Uterus (tissue), 2 donors: Measurements from ENCODE around the gene HS6ST3.

Experiments
- POLR2A ChIP-seq, 2 donors: fragments of 450-650 bp; IDR thresholded peaks; one replicate each; pipeline ENCODE4 v1.6.1; 2016; ENCODE audit warnings: antibody characterized with exemption in 2 of 2, mild to moderate bottlenecking in 1 of 2, moderate library complexity in 1 of 2
- TF ChIP-seq, protein P1 (sequence below), 4 experiments: fragments of 200-600 bp in 2 of 4; fragments of 450-650 bp in 2 of 4; sonication (generic) in 2 of 4; IDR thresholded peaks; one replicate each; pipeline ENCODE4 v1.5.1; 2016 to 2019; ENCODE audit warnings: antibody characterized with exemption in 4 of 4, mild to moderate bottlenecking in 2 of 4, moderate library complexity in 1 of 4

DNA sequence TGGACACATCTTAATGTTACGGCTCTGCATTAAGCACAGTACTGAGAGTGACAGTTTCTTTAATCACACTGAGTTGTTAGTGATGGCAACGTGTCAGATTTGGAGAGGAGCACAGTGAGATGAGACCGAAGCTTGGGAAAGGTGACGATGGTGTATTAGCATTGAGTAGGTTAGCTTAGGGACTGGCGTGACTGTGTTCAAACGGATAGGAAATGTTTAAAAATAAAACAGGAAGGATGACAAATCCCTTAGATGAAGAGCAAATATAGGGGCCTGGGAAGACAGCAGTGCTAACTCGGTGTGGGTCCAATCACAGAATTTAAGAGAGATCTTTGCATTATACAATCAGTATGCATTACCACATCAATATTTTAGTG is 384.3 kb downstream of the HS6ST3 start:
- TF ChIP-seq, protein P1, sequence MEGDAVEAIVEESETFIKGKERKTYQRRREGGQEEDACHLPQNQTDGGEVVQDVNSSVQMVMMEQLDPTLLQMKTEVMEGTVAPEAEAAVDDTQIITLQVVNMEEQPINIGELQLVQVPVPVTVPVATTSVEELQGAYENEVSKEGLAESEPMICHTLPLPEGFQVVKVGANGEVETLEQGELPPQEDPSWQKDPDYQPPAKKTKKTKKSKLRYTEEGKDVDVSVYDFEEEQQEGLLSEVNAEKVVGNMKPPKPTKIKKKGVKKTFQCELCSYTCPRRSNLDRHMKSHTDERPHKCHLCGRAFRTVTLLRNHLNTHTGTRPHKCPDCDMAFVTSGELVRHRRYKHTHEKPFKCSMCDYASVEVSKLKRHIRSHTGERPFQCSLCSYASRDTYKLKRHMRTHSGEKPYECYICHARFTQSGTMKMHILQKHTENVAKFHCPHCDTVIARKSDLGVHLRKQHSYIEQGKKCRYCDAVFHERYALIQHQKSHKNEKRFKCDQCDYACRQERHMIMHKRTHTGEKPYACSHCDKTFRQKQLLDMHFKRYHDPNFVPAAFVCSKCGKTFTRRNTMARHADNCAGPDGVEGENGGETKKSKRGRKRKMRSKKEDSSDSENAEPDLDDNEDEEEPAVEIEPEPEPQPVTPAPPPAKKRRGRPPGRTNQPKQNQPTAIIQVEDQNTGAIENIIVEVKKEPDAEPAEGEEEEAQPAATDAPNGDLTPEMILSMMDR (IDR thresholded peaks at IDR 0.05), result no peak
- TF ChIP-seq POLR2A (IDR thresholded peaks at IDR 0.05), result no peak
